Esophagus muscularis mucosa (tissue), 4 donors: ENCODE results near the gene POFUT2.

Experiments
- EP300 ChIP-seq: sonication (generic); formaldehyde crosslinking; IDR thresholded peaks from one replicate; pipeline ENCODE4 v1.6.1; 2017; ENCODE audit warnings: antibody characterized with exemption
- POLR2A ChIP-seq: fragments of 450-650 bp; IDR thresholded peaks from one replicate; pipeline ENCODE4 v1.6.1; 2017; ENCODE audit warnings: antibody characterized with exemption, moderate library complexity, mild to moderate bottlenecking, low read depth
- POLR2AphosphoS5 ChIP-seq, 2 donors: sonication (generic); formaldehyde crosslinking; IDR thresholded peaks; one replicate each; pipeline ENCODE4 v1.6.1; 2017; ENCODE audit warnings: antibody characterized with exemption in 2 of 2
- TF ChIP-seq, protein P1 (sequence below), 3 experiments: fragments of 200-600 bp in 2 of 3; fragments of 450-650 bp in 1 of 3; sonication (generic) in 2 of 3; IDR thresholded peaks; one replicate each; pipeline ENCODE4 v1.5.1; 2017 to 2019; ENCODE audit warnings: antibody characterized with exemption in 3 of 3, mild to moderate bottlenecking in 2 of 3, moderate library complexity in 1 of 3

- TF ChIP-seq POLR2A (no peak), POLR2AphosphoS5 (IDR thresholded peaks at IDR 0.05) (no peak), EP300 (no peak)
- TF ChIP-seq, protein P1, sequence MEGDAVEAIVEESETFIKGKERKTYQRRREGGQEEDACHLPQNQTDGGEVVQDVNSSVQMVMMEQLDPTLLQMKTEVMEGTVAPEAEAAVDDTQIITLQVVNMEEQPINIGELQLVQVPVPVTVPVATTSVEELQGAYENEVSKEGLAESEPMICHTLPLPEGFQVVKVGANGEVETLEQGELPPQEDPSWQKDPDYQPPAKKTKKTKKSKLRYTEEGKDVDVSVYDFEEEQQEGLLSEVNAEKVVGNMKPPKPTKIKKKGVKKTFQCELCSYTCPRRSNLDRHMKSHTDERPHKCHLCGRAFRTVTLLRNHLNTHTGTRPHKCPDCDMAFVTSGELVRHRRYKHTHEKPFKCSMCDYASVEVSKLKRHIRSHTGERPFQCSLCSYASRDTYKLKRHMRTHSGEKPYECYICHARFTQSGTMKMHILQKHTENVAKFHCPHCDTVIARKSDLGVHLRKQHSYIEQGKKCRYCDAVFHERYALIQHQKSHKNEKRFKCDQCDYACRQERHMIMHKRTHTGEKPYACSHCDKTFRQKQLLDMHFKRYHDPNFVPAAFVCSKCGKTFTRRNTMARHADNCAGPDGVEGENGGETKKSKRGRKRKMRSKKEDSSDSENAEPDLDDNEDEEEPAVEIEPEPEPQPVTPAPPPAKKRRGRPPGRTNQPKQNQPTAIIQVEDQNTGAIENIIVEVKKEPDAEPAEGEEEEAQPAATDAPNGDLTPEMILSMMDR (IDR thresholded peaks at IDR 0.05), result no peak
Measured at GRCh38 chr21:45250272-45250671, 37.4 kb downstream of the POFUT2 start.
